ENCODE data around the gene INO80.
"Not testable (repeated sequence)": the region's sequence is repeated elsewhere in the genome, so short reads cannot be mapped to it uniquely, and the experiment has no call there.

Gene INO80

DNA sequence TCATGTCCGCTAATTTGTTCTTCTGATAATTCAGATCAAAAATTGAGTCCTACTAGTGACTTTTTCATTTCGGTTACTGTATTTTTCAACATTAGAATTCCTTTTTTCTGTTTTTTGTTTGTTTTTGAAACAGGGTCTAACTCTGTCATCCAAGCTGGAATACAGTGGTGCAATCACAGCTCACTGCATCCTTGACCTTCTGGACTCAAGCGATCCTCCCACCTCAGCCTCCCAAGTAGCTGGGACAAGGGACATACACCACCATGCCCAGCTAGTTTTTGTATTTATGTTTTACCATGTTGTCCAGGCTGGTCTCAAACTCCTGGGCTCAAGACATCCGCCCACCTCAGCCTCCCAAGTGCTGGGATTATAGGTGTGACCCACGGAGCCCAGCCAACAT, 8.0 kb upstream of the INO80 start:
- Histone ChIP-seq H3K4me3 (no peak overlapping the region), H3K27ac (no peak overlapping the region)

DNA sequence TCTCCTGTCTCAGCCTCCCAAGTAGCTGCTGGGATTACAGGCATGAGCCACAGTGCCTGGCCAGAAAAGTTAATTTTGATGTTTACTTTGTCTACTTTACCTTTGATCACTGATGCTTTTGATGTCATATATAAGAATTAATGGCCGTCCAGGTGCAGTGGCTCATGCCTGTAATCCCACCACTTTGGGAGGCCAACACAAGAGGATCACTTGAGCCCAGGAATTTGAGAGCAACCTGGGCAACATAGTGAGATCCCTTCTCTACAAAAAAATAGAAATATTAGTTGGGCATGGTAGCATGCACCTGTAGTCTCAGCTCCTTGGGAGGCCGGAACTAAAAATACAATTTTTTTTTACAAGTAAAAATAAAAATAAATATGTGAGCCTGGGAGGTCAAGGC, 6.8 kb upstream of the INO80 start:
- Histone ChIP-seq H3K27ac (no peak overlapping the region), H3K4me3 (no peak overlapping the region)

DNA sequence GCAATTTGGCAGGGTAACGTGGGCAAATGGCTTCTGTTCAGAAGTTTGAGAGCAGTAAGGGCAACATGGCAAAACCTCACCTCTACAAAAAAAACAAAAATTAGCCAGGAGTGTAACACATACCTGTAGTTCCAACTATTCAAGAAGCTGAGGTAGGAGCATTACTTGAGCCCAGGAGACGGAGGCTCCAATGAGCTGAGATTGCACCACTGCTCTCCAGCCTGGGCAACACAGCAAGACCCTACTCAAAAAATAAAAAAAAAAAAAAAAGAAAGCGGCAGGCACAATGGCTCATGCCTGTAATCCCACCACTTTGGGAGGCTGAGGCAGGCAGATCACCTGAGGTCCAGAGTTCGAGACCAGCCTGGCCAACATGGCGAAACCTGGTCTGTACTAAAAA, 5.9 kb upstream of the INO80 start:
- no peak overlapping the region for H3K27ac ChIP-seq
- H3K4me3 ChIP-seq = no peak overlapping the region

DNA sequence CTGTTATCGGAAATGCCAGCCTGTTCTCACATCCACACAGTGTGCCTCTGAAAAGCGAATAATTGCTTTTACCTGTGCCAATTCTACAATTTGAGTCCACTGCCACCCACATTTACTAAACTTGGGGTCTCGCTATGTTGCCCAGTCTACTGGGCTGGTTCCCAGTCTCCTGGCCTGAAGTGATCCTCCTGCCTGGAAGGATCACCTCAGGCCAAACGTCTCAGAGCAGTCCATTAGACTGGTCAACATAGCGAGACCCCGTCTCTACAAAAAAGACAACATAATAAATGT, 827 bp upstream of the INO80 start:
- peak overlapping the region in 20 of 21 experiments; percentile 98 to 100 (median 100) for H3K27ac ChIP-seq
- peak overlapping the region; percentile 67 to 91 (median 88) for H3K4me3 ChIP-seq

- Histone ChIP-seq H3K27ac (peak overlapping the region; percentile 98 to 100 (median 100)), H3K4me3 (peak overlapping the region; percentile 67 to 91 (median 88))
Observed at GRCh38 chr15:41115652-41116115, 396 bp downstream of the INO80 start.

DNA sequence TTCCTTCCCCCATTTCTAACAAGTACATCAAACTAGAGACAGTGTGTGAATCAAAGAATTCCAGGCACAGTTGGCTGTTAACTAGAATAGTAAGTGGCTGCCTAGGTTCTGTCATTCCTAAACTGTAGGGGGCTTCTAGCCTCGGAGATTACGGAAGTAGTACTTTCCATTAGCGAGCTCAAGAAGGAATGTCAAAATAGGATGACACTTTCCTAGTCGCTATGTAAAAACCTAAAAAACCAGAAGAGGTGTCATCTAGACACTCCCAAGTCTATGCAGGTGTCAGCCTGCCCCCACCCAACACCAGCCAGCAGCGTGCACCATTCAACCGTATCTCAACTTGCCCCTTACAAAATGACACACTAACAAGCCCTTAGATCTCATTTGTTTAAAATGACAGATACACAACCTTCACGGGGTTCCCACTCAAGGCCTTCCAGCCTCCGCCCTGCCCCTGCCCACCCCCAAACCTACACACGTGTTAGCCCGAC, 874 bp downstream of the INO80 start:
- H3K4me3 ChIP-seq = peak overlapping the region; percentile 67 to 91 (median 88)
- peak overlapping the region; percentile 98 to 100 (median 100) for H3K27ac ChIP-seq

DNA sequence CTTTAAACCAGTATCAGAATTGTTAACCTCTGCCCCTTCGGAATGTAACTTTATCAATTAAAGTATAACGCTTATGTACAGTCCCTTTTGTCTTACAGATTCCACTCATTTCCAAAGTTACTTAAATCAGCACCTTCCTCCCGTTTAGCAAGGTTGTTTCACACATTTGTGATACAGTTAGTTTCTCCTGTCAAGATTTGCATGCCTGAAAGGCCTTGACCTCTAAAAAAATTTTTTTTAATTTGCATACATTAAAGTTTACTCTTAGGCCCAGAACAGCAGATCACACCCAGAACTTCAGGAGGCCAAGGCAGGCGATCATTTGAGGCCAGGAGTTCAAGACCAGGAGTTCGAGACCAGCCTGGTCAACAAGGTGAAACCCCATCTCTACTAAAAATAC, 9.1 kb downstream of the INO80 start:
- no peak overlapping the region for H3K4me3 ChIP-seq

GRCh38 chr15:41105348-41106334, 10.4 kb downstream of the INO80 start:
- H3K4me3 ChIP-seq = no peak overlapping the region
- H3K27ac ChIP-seq = no peak overlapping the region

More for the DNA sequence above, 9.1 kb downstream of the INO80 start:
- no peak overlapping the region for H3K27ac ChIP-seq

DNA sequence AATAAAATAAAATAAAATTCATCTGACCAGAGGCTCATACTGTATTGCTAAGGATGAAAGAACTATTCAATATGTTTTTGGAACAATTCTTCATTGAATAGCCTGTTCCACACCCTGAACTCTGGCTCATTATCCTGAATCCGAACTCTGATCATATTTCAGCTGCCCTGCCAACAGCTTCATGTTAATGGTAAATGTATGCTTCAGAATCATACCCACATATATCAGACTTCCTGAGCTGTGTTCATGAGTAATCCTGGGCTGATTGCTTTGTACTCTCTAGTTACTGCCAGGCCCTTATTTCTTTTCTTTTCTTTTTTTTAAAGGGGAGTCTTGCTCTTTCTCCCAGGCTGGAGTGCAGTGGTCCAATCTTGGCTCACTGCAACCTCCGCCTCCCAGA, 11.8 kb downstream of the INO80 start:
- Histone ChIP-seq H3K27ac (no peak overlapping the region), H3K4me3 (no peak overlapping the region)

- no peak overlapping the region for H3K4me3 ChIP-seq
- no peak overlapping the region for H3K27ac ChIP-seq
Observed at GRCh38 chr15:41102854-41103253, 13.2 kb downstream of the INO80 start.

DNA sequence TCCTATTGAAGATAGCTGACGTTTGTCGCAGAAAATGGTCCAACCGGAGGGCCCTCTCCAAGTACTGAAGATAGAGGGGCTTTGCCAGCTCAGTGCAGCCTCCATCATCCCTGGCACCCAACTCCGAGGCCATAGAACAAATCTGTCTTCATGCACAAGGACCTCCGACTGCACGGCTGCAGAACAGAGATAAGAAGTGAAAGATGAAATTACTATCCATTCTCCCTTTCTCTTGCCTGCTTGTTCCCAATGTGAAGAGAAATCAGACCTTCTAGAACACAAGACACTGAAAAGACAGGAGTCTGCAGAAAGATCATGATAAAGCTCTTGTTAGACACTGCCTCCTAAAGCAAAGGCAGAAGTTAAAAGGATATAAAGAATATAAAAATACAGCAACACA, 19.9 kb downstream of the INO80 start:
- H3K4me3 ChIP-seq = no peak overlapping the region
- no peak overlapping the region for H3K27ac ChIP-seq

DNA sequence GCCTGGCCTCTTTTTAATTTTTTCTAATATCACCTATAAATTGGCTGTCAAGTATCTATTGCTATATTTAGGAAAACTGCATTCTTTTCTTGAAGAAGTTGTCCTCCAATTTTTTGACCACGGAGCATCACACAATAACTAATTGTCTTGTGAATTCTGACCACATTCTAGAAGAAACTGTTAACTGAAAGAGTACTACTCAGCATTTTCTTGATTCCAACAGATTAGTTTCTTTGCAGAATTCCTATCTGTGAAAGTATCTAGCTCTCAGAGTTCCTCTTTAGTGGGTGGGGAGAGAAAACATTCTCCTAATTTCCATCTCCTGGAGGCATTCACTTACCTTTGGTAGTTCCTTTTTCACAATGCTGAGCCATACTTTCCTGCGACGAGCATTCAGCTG, 31.1 kb downstream of the INO80 start:
- no peak overlapping the region for H3K27ac ChIP-seq
- H3K4me3 ChIP-seq = no peak overlapping the region

- H3K27ac ChIP-seq = no peak overlapping the region
- no peak overlapping the region for H3K4me3 ChIP-seq
Observed at GRCh38 chr15:41080144-41080543, 35.9 kb downstream of the INO80 start.

DNA sequence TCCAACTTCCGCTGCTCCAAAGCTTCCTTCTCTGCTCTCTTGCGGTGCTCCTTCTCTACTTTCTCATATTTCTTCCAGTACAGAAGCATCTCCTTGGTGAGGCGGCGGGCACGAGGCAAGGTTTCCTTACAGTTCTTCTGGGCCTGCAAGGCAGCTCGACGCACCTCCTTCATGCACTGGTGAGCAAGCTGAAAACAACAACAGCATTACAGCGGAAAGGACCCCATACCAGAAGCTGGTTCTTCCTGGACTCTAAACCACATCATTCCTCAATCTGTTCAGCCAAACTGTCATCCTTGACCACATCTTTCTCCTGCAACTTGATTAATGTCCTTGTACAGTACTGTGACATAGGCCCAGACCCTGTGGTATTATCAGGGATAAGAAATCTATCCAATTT, 36.4 kb downstream of the INO80 start:
- Histone ChIP-seq H3K27ac (no peak overlapping the region), H3K4me3 (no peak overlapping the region)

GRCh38 chr15:41078879-41079278, 37.2 kb downstream of the INO80 start:
- H3K27ac ChIP-seq = not testable (repeated sequence)

GRCh38 chr15:41078125-41078524, 38.0 kb downstream of the INO80 start:
- Histone ChIP-seq H3K27ac (no peak overlapping the region), H3K4me3 (no peak overlapping the region)

More at GRCh38 chr15:41078879-41079278, 37.2 kb downstream of the INO80 start:
- H3K4me3 ChIP-seq = not testable (repeated sequence)

GRCh38 chr15:41073028-41073427, 43.1 kb downstream of the INO80 start:
- Histone ChIP-seq H3K4me3 (no peak overlapping the region), H3K27ac (no peak overlapping the region)

GRCh38 chr15:41072013-41072412, 44.1 kb downstream of the INO80 start:
- Histone ChIP-seq H3K27ac (no peak overlapping the region), H3K4me3 (no peak overlapping the region)

GRCh38 chr15:41066516-41066915, 49.6 kb downstream of the INO80 start:
- Histone ChIP-seq H3K4me3 (no peak overlapping the region), H3K27ac (no peak overlapping the region)

DNA sequence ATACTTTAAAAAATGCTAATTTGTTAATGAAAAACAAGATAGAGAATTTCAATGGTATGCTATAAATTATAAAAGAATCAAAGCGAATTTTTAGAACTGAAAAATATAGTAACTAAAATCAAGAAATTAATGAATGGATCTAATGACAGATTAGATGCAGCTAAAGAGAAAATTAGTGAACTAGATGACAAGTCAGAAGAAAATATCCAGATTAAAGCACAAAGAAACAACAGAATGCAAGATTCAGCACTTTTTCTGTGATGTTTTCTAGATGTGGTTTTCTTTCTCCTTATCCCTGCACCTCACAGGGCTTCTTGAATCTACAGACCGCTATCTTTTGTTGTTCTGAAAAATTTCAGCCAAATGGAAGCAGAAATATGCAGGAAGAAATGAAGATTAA, 54.4 kb downstream of the INO80 start:
- H3K4me3 ChIP-seq = no peak overlapping the region

GRCh38 chr15:41060505-41060904, 55.6 kb downstream of the INO80 start:
- Histone ChIP-seq H3K27ac (no peak overlapping the region), H3K4me3 (no peak overlapping the region)

More for the DNA sequence above, 54.4 kb downstream of the INO80 start:
- H3K27ac ChIP-seq = no peak overlapping the region

Measured in skin epidermis (tissue), 12 donors.